NCI-H82 (cell line): ENCODE measurements around the gene ADRB1.

Experiments
- DNase-seq: peaks from one replicate; lab custom pipeline; 2025; lab: John Stamatoyannopoulos, UW

The ADRB1 gene

DNA sequence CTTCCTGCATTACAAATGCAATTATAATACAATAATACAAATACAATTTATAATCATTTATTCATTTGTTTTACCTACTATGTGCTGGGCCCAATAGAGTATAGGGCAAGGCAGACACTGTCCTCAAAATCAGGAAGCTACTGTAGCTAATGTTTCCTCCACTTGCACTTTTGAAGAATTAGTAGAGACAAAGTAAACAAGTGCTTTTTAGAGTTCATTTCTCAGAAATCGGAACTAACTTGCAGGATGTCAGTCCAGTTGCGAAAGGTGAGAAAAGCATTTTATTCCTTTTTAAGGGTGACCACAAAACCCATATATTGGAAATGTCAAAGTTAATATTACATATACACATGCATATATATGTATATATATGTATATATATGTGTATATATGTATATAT is 14.2 kb downstream of the ADRB1 start:
- DNase-seq: no peak

- DNase-seq: no peak
These were observed 14.6 kb downstream of the ADRB1 start for GRCh38 chr10:114058297-114058696.

DNA sequence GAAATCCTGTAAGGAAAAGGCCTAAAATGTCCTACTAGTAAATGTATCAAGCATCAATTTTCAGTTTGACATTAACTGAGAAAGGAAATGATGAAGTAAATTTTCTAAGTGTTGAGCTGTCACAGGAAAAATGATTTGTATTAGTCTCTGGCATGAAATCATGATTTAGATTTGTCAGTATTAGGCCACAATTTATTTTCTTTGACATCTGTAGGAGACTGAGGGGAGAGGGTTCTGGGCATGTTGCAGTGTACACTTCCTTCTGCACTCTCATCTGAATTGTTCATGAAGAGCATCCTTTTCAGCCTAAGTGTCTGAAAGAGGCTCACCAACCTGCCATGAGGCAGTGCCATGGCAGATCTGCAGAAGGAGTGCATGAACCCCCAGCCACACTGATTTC is 15.9 kb downstream of the ADRB1 start:
- DNase-seq: no peak

GRCh38 chr10:114060456-114060855 is 16.8 kb downstream of the ADRB1 start:
- no peak for DNase-seq

GRCh38 chr10:114061148-114061547 is 17.5 kb downstream of the ADRB1 start:
- no peak for DNase-seq

GRCh38 chr10:114061789-114062188 is 18.1 kb downstream of the ADRB1 start:
- no peak for DNase-seq

DNA sequence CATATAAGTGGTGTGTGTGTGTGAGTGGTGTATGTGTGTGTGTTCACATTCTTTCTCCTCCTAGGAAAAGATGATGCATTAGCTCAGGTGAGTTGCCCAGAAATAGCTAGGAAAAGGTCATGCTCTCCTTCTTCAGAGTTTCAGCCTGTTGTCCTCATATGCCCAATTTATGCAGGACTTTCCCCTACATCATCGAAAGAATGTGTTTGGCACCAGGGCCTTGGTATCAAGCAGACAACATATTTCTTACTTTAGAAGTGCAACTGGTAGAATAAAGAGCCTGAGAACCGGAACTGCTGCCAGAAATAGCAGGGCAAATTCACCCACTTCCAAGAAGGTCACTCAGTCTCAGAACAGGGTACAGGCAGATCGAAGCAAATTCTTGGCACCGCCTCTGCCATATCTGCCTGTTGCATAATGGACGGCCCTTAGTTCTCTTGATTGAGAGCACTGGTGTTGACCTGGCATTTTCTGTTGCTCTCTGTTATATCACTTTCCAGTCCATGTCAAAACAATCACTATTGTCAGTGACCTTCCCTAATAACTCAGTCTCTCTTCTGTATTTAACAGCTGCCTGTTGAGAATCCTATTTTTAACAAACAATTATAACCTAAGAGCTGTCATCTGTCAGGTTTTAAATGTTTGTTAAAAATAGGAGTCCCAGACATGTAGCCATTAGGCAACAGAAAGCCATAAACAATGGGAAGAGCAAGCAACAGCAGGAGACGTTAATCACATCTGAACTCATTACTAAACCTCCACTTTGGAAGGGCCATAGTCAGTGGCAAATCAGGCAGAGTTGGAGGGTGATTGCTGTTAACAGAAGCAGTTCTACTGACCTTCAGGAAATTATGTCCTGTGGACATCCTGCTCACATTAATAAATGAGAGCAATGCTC is 20.7 kb downstream of the ADRB1 start:
- no peak for DNase-seq

GRCh38 chr10:114065049-114065435 is 21.4 kb downstream of the ADRB1 start:
- DNase-seq: no peak

DNA sequence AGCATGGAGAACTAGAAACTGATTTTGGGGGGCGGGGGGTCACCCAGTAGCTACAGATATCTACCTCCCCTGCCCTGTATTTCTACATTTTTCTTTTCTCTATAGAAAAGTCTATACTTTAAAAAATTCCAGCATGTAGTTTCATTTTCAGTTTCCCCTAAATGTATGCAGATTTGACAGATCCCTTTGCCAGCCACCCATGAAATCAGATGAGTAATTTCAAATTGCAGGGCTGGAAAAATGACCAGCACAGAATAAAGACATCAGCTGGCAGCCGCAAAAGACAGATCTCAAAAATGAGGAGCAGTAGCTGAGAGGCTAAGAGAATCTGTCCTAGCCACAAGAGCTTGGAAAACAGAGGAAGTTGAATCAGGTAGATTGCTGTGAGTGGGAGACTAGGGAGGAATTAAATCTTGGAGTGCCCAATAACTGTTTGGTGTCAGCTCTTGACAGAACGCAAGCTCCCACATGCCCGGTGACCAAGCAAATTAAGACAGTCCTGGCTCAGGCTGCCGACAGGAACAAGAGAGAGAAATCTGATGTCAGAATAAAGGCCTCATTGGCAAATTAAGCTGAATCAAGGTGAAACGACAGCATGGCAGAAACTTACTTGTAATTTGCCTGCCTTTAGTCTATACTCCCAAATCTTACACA is 24.5 kb downstream of the ADRB1 start:
- no peak for DNase-seq

DNA sequence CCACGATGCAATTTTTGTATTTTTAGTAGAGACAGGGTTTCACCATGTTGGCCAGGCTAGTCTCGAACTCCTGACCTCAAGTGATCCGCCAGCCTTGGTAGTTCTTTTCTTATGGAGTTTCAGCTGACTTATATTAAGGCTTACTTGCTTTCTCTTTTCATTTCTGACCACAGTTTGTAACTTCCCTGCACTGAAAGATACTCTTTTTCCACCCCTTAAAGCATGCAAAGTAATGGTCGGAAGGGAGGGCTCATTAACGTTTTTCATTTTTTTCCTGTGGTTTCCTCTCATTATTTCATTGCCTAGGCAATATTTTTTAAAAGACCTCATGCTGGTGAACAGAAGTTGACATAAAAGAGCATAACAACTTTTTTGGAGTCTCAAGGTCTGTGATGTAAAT is 27.0 kb downstream of the ADRB1 start:
- no peak for DNase-seq

GRCh38 chr10:114071178-114071577 is 27.5 kb downstream of the ADRB1 start:
- DNase-seq: no peak

GRCh38 chr10:114073395-114074186 is 29.9 kb downstream of the ADRB1 start:
- DNase-seq: no peak

- no peak for DNase-seq
These were observed 31.4 kb downstream of the ADRB1 start for GRCh38 chr10:114075093-114075492.

DNA sequence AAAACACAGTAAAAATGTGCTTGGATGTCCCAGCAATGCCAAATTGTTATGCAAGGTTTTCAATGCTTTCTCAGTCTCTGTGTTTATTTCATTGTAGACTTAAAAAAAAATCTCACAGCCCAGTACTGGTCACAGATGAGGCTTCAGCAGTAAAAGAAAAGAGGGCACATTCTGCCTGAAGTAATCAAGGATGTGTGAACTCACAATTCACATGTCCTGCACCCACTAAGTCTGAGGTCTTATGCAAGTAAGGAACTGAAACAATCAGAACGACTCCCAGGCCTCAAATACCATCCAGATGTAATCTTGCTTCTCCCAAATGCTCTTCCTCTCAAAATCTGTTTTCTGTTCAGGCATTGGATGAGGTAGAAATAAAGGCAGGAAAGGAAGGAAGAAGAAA is 33.7 kb downstream of the ADRB1 start:
- DNase-seq: no peak

GRCh38 chr10:114077815-114078219 is 34.2 kb downstream of the ADRB1 start:
- no peak for DNase-seq

- no peak for DNase-seq
These were observed 34.7 kb downstream of the ADRB1 start for GRCh38 chr10:114078346-114078745.

DNA sequence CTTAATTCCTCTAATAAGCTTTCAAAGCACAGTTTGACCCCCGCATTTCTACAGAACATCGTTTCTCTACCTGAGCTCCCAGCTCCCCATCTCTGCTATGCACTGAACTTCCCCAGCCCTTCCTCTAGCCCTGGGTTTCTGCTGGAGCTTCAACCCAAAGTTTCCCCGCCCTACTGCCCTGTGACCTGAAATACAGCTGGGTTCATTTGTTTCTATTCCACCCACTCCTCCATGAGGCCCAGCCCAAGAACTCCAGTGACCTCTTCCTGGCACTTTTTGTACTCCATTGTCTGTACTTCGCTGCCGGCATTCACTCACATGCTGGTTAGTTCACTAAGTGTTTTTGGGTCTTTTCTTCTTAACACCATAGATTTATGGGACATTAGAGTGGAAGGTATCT is 35.8 kb downstream of the ADRB1 start:
- no peak for DNase-seq

DNA sequence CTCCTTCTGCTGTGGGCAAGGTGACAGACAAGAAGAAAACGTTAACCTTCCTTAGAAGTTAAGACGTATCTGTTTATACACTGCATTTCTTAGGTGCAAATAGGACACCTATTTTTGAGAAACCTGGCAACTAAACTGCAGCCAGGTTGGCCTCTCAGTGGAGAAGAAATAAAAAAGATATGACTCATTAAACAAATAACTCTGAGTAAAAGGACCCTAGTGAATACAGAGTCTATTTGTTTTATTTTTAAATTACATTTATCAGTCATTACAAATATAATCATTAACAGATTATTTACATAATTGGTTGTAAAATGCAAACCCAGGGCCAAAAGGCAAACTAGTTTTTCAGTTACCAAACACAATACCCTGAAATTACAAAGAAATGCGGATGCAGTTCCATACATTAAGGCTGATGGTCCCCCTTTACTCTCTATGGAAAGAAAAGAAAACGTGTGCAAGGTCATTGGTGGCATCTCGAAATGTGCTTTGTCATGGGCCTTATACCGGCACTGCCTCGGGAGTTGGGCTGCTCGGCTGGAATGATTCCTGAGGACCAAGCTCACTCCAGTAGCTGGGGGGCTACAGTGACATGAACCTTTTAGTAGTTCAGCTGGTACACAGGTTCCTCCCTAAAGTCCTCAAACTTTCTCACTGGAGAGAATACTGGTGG is 38.4 kb downstream of the ADRB1 start:
- DNase-seq: no peak

DNA sequence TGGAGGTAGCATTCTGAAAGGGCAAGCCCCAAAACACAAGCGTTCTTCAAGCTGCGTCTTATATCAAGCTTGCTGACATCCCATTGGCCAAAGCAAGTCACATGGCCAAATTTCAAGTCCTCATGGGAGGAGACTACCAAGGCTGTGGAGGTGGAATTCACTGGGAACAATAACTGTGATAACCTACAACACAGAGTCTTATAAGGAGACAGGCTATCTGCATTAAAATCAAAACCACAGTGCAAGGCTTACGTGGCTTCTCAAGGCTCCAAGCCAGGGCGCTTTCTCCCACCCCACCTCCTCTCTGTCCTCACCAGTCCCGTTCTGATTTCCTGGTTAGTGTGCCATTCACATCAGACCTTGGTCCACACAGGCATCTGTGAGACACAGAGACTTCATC is 39.4 kb downstream of the ADRB1 start:
- no peak for DNase-seq

GRCh38 chr10:114084215-114084614 is 40.5 kb downstream of the ADRB1 start:
- no peak for DNase-seq

- DNase-seq: no peak
These were observed 43.6 kb downstream of the ADRB1 start for GRCh38 chr10:114087255-114087654.

- no peak for DNase-seq
These were observed 44.0 kb downstream of the ADRB1 start for GRCh38 chr10:114087655-114088054.
